H1 (cell line): ENCODE data around the gene TNIP1.

Experiments used
- CBX5 ChIP-seq: fragments of 300-800, 300-1000 bp; sonication (generic); IDR thresholded peaks from 2 replicates; pipeline ENCODE4 v1.7.1; 2016; ENCODE audit warnings: antibody characterized with exemption, low read length, low read depth
- CBX8 ChIP-seq: fragments of 300-800, 300-1000 bp; sonication (generic); IDR thresholded peaks from 2 replicates; pipeline ENCODE4 v1.7.1; 2016; ENCODE audit warnings: low read depth, low read length, borderline replicate concordance
- CREB1 ChIP-seq: IDR thresholded peaks from 2 replicates; pipeline ENCODE4 v1.6.1; 2012; ENCODE audit warnings: inconsistent platforms
- EP300 ChIP-seq, 2 experiments: IDR thresholded peaks; 1 replicate in 1 of 2; 2 replicates in 1 of 2; pipeline ENCODE4 v1.6.1; 2011 to 2012; ENCODE audit warnings: low read depth in 2 of 2, low read length in 2 of 2, mild to moderate bottlenecking in 2 of 2, borderline replicate concordance in 1 of 2, inconsistent platforms in 1 of 2, moderate library complexity in 1 of 2
- POLR2A ChIP-seq, 2 experiments: IDR thresholded peaks; 1 replicate in 1 of 2; 2 replicates in 1 of 2; pipeline ENCODE4 v1.6.1; 2011; ENCODE audit warnings: low read depth in 2 of 2, low read length in 2 of 2, mild to moderate bottlenecking in 2 of 2; ENCODE audit errors: control extremely low read depth in 1 of 2
- POLR2AphosphoS5 ChIP-seq: IDR thresholded peaks from 2 replicates; pipeline ENCODE4 v1.6.1; 2011; ENCODE audit warnings: low read depth, low read length
- RAD21 ChIP-seq, 2 experiments: IDR thresholded peaks in 1 of 2; conservative IDR thresholded peaks in 1 of 2; 2 replicates each; pipeline ENCODE4 v1.6.1; 2011; ENCODE audit warnings: low read depth in 2 of 2, low read length in 2 of 2, improper control_type of control experiment in 1 of 2, inconsistent platforms in 1 of 2, mild to moderate bottlenecking in 1 of 2, moderate library complexity in 1 of 2
- RBBP5 ChIP-seq: IDR thresholded peaks from 2 replicates; pipeline ENCODE4 v1.7.1; 2012; ENCODE audit warnings: low read depth, mild to moderate bottlenecking, inconsistent platforms, low read length, moderate library complexity, borderline replicate concordance
- RNF2 ChIP-seq: fragments of 200-900, 300-1000 bp; sonication (generic); IDR thresholded peaks from 2 replicates; pipeline ENCODE4 v1.7.1; 2016; ENCODE audit warnings: borderline replicate concordance, low read depth, mild to moderate bottlenecking, antibody characterized with exemption, low read length; ENCODE audit not compliant: poor library complexity, severe bottlenecking; ENCODE audit errors: missing control alignments
- SP1 ChIP-seq: IDR thresholded peaks from 2 replicates; pipeline ENCODE4 v1.6.1; 2011; ENCODE audit warnings: low read depth, low read length
- USF2 ChIP-seq: IDR thresholded peaks from 2 replicates; pipeline ENCODE4 v1.6.1; 2011; ENCODE audit warnings: low read length, improper control_type of control experiment
- TF ChIP-seq, protein P1 (sequence below), 3 experiments: IDR thresholded peaks; 1 replicate in 2 of 3; 2 replicates in 1 of 3; pipeline versions ENCODE4 v1.5.1 to v1.6.1; 2011; ENCODE audit warnings: low read length in 3 of 3, mild to moderate bottlenecking in 3 of 3, inconsistent platforms in 2 of 3, low read depth in 1 of 3, moderate library complexity in 1 of 3; ENCODE audit not compliant: insufficient read depth in 1 of 3; ENCODE audit errors: control extremely low read depth in 1 of 3
- TF ChIP-seq, protein P2 (sequence below): IDR thresholded peaks from 2 replicates; pipeline ENCODE4 v1.6.1; 2012; ENCODE audit warnings: inconsistent platforms

DNA sequence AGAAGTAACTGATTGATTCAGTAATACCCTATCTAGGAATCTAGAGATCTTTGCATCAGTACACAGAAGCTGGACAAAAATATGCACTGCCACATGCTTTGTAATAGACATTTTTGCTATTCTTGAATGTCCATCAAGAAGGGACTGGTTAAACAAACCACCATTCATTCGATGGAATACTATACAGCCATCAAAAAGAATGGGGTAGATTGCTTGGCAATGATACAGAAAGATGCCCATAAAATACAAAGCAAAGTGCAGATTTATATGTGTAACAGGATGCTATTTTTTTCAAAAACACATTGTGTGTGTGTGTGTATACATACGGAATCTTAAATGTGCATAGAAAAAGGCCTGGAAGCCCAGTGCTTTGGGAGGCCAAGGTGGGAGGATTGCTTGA, 7.6 kb downstream of the TNIP1 start:
- TF ChIP-seq RNF2 (no peak), EP300 (IDR thresholded peaks at IDR 0.05; ENCODE audit: borderline replicate concordance in 1 of 2, low read depth in 2 of 2, low read length in 2 of 2) (no peak), POLR2AphosphoS5 (no peak), CBX8 (no peak), POLR2A (IDR thresholded peaks at IDR 0.05; ENCODE audit: control extremely low read depth in 1 of 2, low read depth in 2 of 2, low read length in 2 of 2) (no peak), USF2 (no peak), SP1 (no peak), CREB1 (no peak), CBX5 (no peak), RBBP5 (no peak), RAD21 (IDR thresholded peaks at IDR 0.05 in 1 of 2, conservative IDR thresholded peaks at IDR 0.05 in 1 of 2; ENCODE audit: low read depth in 2 of 2, low read length in 2 of 2) (no peak)
- TF ChIP-seq, protein P1, sequence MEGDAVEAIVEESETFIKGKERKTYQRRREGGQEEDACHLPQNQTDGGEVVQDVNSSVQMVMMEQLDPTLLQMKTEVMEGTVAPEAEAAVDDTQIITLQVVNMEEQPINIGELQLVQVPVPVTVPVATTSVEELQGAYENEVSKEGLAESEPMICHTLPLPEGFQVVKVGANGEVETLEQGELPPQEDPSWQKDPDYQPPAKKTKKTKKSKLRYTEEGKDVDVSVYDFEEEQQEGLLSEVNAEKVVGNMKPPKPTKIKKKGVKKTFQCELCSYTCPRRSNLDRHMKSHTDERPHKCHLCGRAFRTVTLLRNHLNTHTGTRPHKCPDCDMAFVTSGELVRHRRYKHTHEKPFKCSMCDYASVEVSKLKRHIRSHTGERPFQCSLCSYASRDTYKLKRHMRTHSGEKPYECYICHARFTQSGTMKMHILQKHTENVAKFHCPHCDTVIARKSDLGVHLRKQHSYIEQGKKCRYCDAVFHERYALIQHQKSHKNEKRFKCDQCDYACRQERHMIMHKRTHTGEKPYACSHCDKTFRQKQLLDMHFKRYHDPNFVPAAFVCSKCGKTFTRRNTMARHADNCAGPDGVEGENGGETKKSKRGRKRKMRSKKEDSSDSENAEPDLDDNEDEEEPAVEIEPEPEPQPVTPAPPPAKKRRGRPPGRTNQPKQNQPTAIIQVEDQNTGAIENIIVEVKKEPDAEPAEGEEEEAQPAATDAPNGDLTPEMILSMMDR (IDR thresholded peaks at IDR 0.05; ENCODE audit: control extremely low read depth in 1 of 3, insufficient read depth in 1 of 3, low read depth in 1 of 3, low read length in 3 of 3), result no peak
- TF ChIP-seq, protein P2, sequence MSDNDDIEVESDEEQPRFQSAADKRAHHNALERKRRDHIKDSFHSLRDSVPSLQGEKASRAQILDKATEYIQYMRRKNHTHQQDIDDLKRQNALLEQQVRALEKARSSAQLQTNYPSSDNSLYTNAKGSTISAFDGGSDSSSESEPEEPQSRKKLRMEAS, result no peak
